GM06990 (cell line): ENCODE results near the gene CLSTN1.

ENCODE experiments used
- DNase-seq: peaks from one replicate; pipeline ENCODE4 v3.0.0-alpha.2; 2011; ENCODE audit not compliant: insufficient read length; ENCODE audit errors: extremely low read depth
- H3K27me3 ChIP-seq: replicated peaks from 2 replicates; pipeline ENCODE4 v1.6.0; 2011; ENCODE audit warnings: low read length; ENCODE audit not compliant: control insufficient read depth, insufficient read depth
- H3K36me3 ChIP-seq: 2 replicates; pipeline ENCODE4 v1.5.1; 2011; ENCODE audit warnings: low read length; ENCODE audit not compliant: control insufficient read depth, insufficient read depth
- H3K4me3 ChIP-seq: replicated peaks from 2 replicates; pipeline ENCODE4 v1.5.1; 2011; ENCODE audit warnings: low read depth, mild to moderate bottlenecking, control low read depth, low read length
- CTCF ChIP-seq: IDR thresholded peaks from 2 replicates; pipeline ENCODE4 v1.5.1; 2011; ENCODE audit warnings: low read length, control low read depth, mild to moderate bottlenecking, inconsistent platforms; ENCODE audit not compliant: insufficient read depth, poor library complexity, severe bottlenecking

Gene CLSTN1

GRCh38 chr1:9691691-9692090 is 132.1 kb downstream of the CLSTN1 start:
- no peak for TF ChIP-seq CTCF
- no peak overlapping the region for H3K4me3 ChIP-seq
- no peaks in the 10 kb centered on the region for H3K27me3 ChIP-seq

GRCh38 chr1:9691108-9691445 is 132.7 kb downstream of the CLSTN1 start:
- no peaks in the 10 kb centered on the region for H3K27me3 ChIP-seq
- TF ChIP-seq CTCF, result no peak
- no peak overlapping the region for H3K4me3 ChIP-seq
- no peak for DNase-seq
- H3K36me3 ChIP-seq, result peaks cover 7% of the 10 kb centered on the region

More at GRCh38 chr1:9691691-9692090, 132.1 kb downstream of the CLSTN1 start:
- peaks cover 7% of the 10 kb centered on the region for H3K36me3 ChIP-seq
- no peak for DNase-seq

- Histone ChIP-seq H3K36me3 (peaks cover 7% of the 10 kb centered on the region), H3K4me3 (no peak overlapping the region), H3K27me3 (no peaks in the 10 kb centered on the region)
- TF ChIP-seq CTCF, result no peak
- no peak for DNase-seq
Measured at GRCh38 chr1:9690440-9691107, 133.2 kb downstream of the CLSTN1 start.

- Histone ChIP-seq H3K36me3 (peaks cover 7% of the 10 kb centered on the region), H3K4me3 (peak overlapping the region; percentile 43), H3K27me3 (no peaks in the 10 kb centered on the region)
- DNase-seq, result no peak
- no peak for TF ChIP-seq CTCF
Measured at GRCh38 chr1:9689971-9690381, 133.8 kb downstream of the CLSTN1 start.

GRCh38 chr1:9689011-9689706 is 134.6 kb downstream of the CLSTN1 start:
- peak overlapping the region; percentile 67 for H3K4me3 ChIP-seq
- peaks cover 7% of the 10 kb centered on the region for H3K36me3 ChIP-seq
- TF ChIP-seq CTCF, result no peak
- no peaks in the 10 kb centered on the region for H3K27me3 ChIP-seq
- peak; percentile 89 for DNase-seq
